Left renal cortex interstitium (tissue), 4 donors: ENCODE data around the gene TBX4. TPM values are rescaled to one million over a fixed set of nuclear protein-coding genes. Genes with fewer than 3 reads are reported as not detected.

Experiments used
- DNase-seq, 4 donors: peaks; one replicate each; pipeline ENCODE4 v3.0.0-alpha.2; 2013; ENCODE audit warnings: low read depth in 4 of 4, low spot score in 2 of 4, missing footprints in 1 of 4
- polyA plus RNA-seq, 4 donors: library from polyadenylated mRNA; unstranded; fragments of 120-200 nt; gene quantifications; one replicate each; pipeline ENCODE4 v1.2.1, GENCODE V29; 2013; ENCODE audit not compliant: insufficient read length in 4 of 4

Gene TBX4
- under 1 TPM; 0.23 to 0.26 (median 0.25) TPM for polyA plus RNA-seq

DNA sequence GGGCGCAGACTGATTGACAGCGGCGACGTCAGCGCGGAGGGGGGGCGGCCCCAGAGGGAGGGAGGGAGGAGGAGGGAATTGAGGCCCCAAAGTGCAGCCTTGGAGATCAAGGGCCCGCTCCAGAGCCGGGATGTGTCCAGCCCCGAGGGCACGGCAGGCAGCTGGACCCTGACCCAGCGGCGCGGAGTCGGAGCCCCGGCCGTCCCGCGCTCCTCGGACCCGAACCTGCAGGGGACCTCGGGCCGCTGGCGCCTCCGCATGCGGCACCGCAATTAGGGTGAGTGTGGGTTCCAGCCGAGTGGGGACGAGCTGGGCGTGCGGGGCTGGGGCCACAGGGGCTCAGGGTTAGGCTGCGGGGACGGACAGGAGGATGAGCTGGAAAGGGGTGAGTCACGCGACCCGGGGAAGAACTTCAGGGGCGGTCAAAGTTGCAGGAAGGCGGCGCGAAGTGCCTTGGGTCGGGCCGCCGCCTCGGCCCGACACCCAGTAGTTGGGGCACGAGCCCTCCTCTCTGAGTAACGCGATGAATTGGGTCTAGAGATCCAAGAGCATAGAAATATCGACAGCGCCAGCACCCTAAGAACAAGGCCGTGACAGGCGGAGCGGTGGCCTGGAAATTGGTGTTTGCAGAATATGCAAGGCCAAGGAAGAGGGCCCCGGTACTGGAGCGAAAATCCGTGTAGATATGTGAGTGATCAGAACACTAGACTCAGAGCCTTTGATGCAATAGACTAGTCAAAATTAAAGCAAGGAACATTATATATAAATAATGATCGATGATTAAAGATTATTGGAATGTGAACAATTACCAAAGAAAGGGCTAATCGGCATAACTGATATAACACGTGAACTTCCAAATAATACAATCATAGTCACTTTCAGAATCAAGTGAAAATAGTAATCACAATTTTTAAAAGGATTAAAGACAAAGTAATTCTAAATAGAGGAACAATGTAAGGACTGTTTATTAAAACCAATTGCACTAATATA lies at the start of gene TBX4:
Gene TBX4, plus strand, starts transcription at position 122 of the 990 bp plus-strand sequence. CDS start 4,069 bp downstream, outside the sequence.
- no peak for DNase-seq

DNA sequence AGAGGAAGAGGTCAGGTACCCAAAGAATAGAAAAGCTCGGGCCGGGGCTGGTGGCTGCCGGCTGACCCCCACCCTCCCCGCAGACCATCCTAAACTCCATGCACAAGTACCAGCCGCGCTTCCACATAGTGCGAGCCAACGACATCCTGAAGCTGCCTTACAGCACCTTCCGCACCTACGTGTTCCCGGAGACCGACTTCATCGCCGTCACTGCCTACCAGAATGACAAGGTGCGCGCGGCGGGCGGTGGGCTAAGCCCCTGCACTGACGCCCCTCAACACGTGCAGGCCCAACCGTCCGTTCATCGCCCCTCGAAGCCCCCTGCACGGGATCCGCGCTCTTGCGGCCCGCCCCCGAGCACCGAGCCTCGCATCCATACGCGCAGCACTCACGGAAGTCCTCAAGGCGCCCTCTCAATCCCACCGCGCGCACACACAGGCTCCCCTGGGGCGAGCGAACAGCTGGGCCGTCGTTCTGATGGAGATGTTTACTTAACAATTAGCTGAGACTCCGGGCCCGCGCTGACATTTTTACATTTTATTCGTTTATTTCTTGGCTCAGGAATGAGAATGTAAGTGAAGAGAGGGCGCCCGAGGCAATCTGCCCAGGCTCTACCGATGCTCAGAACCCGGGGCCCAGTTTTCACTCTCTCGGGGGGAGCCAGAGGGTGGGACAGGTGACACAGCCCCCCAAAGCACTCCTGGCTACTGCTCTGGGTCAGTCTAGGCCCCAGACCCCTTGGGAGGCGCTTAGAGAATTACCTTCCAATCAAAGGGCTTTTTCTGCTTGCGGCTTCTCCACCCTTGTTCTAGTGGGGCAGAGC lies 49.0 kb upstream of the TBX4 start:
- DNase-seq: no peak

DNA sequence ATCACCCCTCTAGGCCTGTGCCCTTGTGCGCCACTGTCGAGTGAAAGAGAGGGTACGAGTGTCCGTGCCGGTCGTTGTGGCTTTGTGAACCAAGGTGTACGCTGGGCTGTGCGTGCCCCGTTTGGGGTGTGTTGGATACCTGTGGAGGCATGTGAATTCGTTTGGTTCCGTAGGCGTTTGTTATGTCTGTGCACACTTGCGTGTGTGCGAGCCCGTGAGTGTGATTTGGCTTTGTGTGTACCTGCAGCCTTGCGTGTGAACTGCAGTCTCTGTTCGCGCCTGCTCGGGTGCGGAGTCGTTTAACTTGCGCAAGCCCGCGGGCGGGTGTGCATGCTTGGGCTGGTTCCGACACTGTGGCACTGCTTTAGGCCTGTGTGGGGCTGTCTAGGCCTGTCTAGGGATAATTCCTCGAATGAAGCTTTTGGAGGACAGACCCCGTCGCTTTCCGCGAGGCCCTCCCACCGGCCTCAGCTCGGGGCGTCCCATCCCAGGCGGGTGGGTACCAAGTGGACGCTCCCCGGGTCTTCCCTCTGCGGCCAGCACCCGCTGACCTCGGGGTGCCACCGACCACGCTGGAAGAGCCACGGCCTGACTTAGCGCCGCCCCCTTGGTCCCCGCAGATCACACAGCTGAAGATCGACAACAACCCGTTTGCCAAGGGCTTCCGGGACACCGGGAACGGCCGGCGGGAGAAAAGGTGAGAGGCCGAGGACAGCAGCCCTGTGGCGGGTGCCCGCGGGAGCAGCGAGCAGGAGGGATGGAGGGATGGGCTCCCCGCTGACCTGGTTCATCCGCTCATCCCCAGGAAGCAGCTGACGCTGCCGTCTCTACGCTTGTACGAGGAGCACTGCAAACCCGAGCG lies 48.2 kb upstream of the TBX4 start:
- no peak for DNase-seq

DNA sequence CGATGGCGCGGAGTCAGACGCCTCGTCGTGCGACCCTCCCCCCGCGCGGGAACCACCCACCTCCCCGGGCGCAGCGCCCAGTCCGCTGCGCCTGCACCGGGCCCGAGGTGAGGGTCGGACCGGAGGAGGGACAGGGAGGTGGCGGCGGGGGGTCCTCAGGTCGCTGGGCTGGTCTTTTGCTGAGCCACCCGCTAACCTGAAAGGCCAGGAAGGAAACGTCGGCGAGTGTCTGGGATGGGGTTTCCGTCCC lies 47.6 kb upstream of the TBX4 start:
- no peak for DNase-seq

DNA sequence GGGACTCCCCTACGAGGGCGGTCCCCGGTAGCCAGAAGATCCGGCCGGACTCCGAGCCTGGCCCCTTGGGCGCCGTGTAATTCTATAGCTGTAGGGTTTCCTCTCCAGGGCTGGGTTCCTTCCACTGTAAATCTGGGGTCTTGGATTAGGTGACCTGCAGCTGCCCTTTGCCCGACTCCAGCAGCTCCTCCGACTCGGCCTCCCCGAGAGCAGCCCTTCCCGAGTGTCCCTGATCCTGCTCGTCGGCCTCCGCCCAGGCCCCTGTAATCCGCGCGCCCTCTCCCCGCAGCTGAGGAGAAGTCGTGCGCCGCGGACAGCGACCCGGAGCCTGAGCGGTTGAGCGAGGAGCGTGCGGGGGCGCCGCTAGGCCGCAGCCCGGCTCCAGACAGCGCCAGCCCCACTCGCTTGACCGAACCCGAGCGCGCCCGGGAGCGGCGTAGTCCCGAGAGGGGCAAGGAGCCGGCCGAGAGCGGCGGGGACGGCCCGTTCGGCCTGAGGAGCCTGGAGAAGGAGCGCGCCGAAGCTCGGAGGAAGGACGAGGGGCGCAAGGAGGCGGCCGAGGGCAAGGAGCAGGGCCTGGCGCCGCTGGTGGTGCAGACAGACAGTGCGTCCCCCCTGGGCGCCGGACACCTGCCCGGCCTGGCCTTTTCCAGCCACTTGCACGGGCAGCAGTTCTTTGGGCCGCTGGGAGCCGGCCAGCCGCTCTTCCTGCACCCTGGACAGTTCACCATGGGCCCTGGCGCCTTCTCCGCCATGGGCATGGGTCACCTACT lies 47.1 kb upstream of the TBX4 start:
- DNase-seq: no peak

DNA sequence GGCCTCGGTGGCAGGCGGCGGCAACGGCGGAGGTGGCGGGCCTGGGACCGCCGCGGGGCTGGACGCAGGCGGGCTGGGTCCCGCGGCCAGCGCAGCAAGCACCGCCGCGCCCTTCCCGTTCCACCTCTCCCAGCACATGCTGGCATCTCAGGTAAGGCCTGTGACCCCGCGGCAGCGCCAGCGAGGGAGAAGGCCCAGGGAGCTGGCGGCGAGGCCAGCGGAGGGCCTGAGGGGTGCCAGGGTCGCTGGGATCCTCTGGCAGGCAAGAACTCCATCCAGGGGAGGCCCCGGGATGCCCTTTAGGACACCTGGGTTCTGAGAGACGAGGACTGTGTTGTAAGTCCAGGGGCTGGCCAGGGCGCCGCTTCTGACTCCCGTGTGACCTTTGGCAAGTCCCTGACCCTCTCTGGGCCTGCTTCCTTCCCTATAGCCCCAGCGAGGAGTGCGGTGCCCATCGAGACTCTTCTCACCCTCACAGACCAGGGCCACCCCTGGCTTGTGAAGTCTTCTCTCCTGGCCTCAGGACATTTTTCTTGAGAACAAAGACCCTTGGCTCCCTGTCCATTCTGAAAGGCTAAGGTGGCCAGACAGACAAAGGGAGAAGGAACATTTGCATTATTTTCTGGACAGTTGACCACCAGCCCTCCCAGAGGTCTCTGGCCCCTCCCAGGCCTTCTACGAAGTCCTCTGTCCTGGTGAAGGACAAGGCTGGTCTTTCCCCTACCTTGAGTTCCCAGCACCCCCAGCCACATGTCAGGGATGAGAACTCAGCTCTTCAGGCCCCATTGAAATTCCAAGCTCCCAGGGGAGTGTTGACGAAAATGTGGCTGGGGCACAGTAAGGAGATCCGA lies 46.3 kb upstream of the TBX4 start:
- no peak for DNase-seq

DNA sequence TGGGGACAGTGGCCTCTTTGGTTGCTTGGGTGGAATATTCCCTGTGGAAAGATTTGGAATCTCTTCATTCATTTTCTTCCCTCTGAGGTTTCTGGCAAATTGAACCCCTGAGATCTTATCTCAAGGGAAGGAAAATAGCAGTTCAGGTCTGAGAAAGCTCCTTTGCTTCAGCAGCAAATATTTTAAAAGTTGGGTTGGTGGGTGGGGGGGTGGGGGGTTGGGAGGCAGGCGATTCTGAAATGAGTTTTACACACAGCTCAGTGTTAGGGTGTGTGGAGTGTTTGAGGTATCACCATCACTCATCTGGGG lies 45.7 kb upstream of the TBX4 start:
- no peak for DNase-seq

DNA sequence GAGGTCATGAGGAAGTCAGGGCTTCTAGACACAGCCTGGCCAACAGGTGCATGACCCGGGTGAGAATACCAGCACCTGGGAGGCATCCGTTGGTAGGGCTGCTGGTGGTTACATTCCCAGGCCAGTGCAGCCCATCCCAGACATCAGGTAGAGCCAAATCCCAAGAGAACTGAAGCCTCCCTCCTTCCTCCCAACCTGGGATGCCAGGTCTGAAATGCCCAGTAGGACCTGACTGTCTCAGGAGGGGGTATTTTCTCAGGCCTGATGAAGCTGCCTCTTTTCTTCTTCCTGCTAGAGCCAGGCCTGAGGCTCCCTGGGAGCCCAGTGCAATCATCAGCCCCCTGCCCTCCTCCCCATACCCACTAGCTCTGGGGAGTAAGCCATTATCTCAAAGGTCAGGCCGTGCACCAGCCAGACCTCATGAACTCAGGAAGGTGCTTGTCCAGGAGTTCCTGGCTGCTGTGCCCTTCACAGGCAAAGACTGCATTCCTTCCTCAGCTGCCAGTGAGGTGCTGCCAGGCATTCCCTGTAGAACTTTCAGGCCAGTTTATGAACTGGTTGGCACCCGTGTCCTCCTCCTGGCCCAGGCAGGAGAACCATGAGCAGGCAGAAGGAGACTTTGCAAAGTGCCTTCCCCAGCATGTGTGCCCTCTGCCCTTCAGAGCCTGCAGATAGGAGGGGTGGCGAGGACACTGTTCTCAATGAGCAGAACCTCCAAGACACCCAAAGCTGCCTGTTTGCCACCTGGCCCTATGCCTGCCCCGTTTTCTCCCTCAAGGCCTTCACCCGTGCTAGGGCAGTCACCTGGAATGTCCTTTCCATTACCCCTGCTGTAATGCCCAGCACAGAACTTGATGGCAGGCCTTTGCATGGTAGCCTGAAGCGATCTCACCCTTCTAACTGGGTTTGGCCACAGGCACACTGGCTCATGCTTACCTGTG lies 45.0 kb upstream of the TBX4 start:
- no peak for DNase-seq

DNA sequence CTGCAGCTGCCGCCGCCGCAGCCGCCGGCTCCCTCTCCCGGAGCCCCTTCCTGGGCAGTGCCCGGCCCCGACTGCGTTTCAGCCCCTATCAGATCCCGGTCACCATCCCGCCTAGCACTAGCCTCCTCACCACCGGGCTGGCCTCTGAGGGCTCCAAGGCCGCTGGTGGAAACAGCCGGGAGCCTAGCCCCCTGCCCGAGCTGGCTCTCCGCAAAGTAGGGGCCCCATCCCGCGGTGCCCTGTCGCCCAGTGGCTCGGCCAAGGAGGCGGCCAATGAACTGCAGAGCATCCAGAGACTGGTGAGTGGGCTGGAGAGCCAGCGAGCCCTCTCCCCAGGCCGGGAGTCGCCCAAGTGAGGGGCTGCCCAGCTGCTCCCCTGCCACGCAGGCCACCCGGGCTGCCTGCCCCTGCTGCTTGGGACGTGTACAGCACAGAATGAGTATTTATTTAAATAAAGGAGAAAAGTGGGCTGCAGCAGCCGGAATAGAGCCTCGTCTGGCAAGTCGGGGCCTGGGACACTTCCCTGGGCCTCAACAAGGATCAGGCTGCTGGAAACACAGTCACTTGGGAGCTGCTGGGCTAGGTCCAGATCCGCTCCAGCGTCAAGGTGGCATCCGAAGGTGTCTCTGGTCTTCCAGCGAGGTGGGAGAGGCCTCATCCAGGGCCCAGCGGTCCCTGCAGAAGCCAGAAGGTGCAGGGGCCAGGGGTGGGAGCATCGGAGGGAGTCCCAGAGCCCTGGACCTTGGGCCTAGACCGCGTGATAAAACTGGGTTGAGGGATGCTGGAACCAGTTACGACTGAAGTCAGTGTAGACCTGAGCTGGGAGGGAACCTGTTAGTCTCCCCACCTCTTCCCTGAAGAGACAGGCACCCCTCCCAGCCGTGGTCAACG lies 43.8 kb upstream of the TBX4 start:
- DNase-seq: no peak

DNA sequence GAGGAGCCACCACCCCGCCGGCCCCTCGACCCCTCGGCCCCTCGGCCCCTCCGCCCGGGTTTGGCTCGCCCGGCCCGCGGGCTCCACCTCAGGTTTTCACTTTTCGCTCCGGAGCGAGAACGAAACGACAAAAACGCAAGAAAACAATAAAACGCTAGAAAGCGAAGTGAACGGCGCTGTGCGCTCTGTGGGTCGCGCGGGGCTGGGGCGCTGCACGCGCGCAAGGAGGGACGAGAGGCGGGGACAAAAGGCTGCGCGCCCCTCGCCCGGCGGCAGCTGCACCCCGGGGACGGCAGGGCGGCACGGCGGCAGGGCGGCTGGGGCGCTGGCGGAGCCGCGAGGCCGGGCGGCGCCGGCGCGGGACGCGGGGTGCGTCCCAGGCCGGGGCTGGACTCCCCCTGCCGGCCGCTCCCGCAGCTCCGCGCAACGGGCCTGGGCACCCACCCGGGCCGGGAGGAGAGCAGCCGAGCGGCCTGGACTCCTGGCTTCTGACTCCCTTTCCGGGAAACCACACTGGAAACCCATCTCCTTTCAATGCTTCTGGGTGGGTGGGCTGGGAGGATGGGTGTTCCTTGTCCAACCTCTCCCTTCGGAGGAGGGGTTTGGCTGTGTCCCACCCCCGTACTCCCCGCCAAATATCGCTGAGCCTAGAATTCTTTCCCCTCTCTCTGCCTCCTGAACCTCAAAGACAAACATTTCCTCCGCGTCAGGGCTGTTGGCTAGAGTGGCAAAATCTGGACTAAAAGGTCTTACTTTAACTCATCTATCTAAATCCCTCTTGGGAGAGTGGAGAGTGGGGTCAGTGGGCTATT lies 42.7 kb upstream of the TBX4 start:
- no peak for DNase-seq

DNA sequence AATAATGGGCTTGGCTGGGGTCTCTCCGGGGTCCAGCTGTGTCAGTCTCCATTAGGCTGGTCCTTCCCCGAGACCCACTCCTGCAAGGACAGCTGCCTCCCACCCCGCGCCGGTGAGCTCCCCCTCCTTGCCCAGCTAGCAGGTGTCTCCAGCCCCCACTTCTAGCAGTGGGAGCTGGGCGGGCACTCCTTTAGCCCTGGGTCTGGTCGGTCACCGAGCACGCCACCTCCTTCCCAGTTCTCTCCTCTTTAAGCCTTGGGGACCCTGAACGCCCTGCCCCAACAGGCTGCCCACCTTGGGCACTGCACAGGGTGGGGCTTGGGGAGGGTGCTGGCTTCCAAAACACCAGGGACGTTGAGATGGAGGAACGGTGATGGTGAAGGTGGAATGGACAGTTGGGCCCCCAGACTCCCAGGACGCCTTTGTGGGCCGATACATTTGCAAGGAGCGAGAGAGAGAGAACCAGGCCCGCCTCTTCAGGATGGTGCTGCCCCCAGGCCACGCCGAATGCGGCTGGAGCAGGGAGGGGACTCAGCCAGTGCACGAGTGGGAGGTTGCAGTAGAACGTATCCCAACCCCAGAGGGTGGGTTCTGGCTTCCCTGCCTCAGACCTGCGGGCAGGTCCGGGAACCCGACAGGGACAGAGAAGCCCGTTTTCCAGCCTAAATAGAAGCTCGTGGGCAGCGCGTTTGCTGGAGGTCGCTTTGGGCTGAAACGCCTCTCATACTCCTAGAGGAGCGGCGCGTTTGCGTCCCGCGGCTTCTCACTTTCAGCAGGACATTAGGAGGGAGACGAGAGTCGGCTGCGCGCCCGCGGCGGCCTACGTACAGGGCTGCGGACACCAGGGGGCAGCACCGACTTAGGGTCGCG lies 41.8 kb upstream of the TBX4 start:
- DNase-seq: no peak

DNA sequence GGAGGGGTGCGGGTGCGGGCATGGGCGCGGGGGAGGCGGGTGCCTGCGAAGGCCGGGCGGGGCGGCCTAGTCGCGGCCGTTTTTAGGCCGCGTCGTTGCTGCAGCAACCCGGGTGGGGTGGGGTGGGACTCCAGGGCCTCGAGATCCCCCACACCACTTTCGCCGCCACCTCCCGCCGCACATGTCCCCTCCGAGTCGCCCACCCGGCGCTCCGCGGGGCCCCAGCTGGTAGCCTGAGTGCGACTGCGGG lies 41.3 kb upstream of the TBX4 start:
- no peak for DNase-seq

DNA sequence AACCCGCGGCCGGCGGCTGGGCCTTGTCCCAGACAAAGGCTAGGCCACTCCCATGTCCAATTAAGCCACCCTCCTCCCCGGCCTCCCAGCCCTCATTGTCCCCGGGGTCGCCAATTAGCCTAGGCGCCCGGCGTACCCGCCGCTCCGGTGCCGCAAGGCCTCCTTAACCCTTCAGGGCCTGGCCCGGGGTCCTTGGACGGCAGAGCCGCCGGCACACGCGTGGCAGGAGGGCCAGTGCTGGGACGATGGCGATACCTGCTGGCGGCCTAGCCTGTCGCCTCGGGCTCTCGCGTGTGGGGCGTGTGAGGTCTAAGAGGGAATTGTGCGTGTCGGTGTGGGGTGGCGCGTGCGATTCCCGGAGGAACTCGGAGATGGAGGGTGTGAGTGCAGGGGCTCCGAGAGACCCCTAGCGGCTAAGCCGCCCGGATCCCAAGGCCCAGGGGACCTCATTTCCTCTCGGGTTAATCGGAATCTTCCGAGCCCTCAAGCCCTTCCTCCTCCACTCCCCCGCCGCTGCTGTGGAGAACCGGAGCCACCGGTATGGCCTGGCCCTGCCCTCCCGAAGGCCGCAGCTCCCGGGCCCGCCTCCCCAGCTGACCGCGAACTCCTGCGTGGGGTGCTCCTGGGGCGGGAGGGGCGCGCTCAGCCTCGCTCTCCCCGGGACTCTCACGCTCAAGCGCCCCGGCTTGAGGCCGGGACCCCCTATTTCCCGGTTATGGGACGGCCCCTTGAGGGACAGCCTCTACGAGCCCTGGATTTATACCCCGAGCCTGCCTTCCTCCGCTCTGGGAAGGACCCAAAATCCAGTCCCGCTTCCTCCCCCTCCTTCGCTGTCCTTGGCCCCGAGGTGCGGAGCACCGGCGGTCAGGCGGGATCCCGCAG lies 40.7 kb upstream of the TBX4 start:
- no peak for DNase-seq

DNA sequence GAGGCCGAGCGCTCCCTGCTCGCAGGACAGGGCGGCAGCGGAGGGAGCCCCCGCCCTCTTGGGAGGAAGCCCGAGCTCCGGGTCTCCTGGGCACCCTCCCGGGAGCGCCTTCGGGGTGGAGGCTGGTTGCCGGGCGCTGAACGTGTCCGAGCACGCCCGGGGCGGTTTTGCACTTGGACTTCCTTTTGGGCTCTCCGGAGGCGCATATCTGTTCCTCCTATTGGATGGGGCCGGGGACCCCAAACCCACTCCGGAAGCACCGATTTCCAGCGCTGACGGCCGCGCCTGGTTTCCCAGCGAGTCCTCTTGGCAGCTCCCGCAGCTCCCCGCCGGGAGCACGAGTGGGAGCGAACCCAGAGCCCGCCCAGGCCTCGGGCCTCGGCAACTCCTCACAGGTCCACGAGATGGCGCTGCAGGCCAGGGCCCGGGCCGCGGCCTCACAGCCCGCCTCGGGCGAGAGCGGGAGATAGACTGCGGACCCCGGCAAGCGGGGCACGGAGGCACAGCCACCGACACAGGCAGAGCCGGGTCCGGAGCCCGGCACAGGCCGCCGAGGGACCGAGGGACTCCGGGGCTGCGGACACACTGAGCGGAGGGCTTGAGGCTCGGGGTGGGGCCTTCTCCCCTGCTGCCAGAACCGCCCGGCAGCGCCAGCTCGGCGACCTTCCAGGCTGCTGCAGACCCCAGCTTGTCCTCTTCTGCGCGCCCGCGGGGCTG lies 39.9 kb upstream of the TBX4 start:
- no peak for DNase-seq
